T47D (cell line): ENCODE measurements around the gene CYP27A1.

Source experiments
- DNase-seq, 2 experiments: peaks; one replicate each; pipeline versions ENCODE4 v3.0.0 to v3.0.0-alpha.2; 2011 to 2012; ENCODE audit warnings: low read depth in 1 of 2, low spot score in 1 of 2
- JUND ChIP-seq: IDR thresholded peaks from 2 replicates; pipeline ENCODE4 v1.6.1; 2012; ENCODE audit warnings: low read depth
- in situ Hi-C: cut with HindIII; loops from 2 replicates; pipeline ENCODE4 v1.10.0; 2016; ENCODE audit warnings: low sequenced_read_pairs, low pct_unique_long_range_greater_than_20kb

The CYP27A1 gene

GRCh38 chr2:218807626-218808025 lies 25.7 kb downstream of the CYP27A1 start:
- DNase-seq, result no peak
- in situ Hi-C loops, result no loop called here
- TF ChIP-seq JUND, result no peak

- no peak for TF ChIP-seq JUND
- in situ Hi-C loops, result no loop called here
- DNase-seq, result no peak
Observed at GRCh38 chr2:218809515-218809914, 27.6 kb downstream of the CYP27A1 start.

- no peak for TF ChIP-seq JUND
- no peak for DNase-seq
- in situ Hi-C loops, result no loop called here
Observed at GRCh38 chr2:218810256-218810655, 28.3 kb downstream of the CYP27A1 start.

- in situ Hi-C loops, result no loop called here
- no peak for TF ChIP-seq JUND
- no peak for DNase-seq
Observed at GRCh38 chr2:218811382-218811781, 29.4 kb downstream of the CYP27A1 start.

GRCh38 chr2:218812096-218812815 lies 30.3 kb downstream of the CYP27A1 start:
- no peak for DNase-seq
- in situ Hi-C loops, result no loop called here
- no peak for TF ChIP-seq JUND

- no peak for DNase-seq
- no peak for TF ChIP-seq JUND
- in situ Hi-C loops, result no loop called here
Observed at GRCh38 chr2:218812861-218813260, 30.9 kb downstream of the CYP27A1 start.

- TF ChIP-seq JUND, result no peak
- DNase-seq, result no peak
- in situ Hi-C loops, result no loop called here
Observed at GRCh38 chr2:218813771-218814460, 32.0 kb downstream of the CYP27A1 start.

GRCh38 chr2:218814540-218815243 lies 32.7 kb downstream of the CYP27A1 start:
- DNase-seq, result no peak
- no peak for TF ChIP-seq JUND
- in situ Hi-C loops, result no loop called here

GRCh38 chr2:218815244-218815637 lies 33.3 kb downstream of the CYP27A1 start:
- in situ Hi-C loops, result no loop called here

GRCh38 chr2:218815649-218816048 lies 33.7 kb downstream of the CYP27A1 start:
- no peak for DNase-seq
- no peak for TF ChIP-seq JUND
- in situ Hi-C loops, result no loop called here

More at GRCh38 chr2:218815244-218815637, 33.3 kb downstream of the CYP27A1 start:
- TF ChIP-seq JUND, result no peak
- DNase-seq, result no peak

GRCh38 chr2:218816561-218817011 lies 34.6 kb downstream of the CYP27A1 start:
- in situ Hi-C loops, result no loop called here
- DNase-seq, result no peak
- no peak for TF ChIP-seq JUND

- DNase-seq, result no peak
- no peak for TF ChIP-seq JUND
- in situ Hi-C loops, result no loop called here
Observed at GRCh38 chr2:218819093-218819492, 37.1 kb downstream of the CYP27A1 start.
